Upper lobe of left lung (tissue), 4 donors: ENCODE results near the gene RIPOR2.

Experiments used
- EP300 ChIP-seq, 4 donors: sonication (generic); formaldehyde crosslinking; IDR thresholded peaks; one replicate each; pipeline ENCODE4 v1.5.1; 2017; ENCODE audit warnings: antibody characterized with exemption in 4 of 4, control low read depth in 2 of 4
- POLR2AphosphoS5 ChIP-seq, 2 donors: sonication (generic); formaldehyde crosslinking; IDR thresholded peaks; one replicate each; pipeline ENCODE4 v1.5.1; 2017; ENCODE audit warnings: antibody characterized with exemption in 2 of 2

DNA sequence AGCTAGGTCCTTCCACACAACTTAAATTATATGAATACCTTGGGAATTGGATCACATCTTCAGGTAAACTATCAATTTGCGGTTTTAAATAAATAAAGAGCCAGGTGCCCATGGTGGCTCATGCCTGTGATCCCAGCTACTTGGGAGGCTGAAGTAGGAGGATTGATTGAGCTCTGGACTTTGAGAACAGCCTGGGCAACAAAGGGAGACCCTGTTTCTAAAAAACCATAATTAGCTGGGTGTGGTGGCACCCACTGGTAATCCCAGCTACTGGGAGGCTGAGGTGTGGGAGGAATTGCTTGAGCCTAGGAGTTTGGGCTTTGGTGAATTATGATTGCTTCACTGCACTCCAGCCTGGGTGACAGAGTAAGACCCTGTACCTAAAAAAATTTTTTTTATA, 157.6 kb downstream of the RIPOR2 start:
- TF ChIP-seq POLR2AphosphoS5 (IDR thresholded peaks at IDR 0.05) (no peak), EP300 (IDR thresholded peaks at IDR 0.05) (no peak)
